GM18951 (cell line): ENCODE data around the gene TTC36.

Experiments
- POLR2A ChIP-seq: IDR thresholded peaks from 4 replicates; pipeline ENCODE4 v1.6.1; 2011; ENCODE audit warnings: mild to moderate bottlenecking; ENCODE audit not compliant: insufficient read length, insufficient read depth; ENCODE audit errors: extremely low read depth
- in situ Hi-C: fragments of 300-500 bp; cut with MboI; formaldehyde crosslinking; loops from one replicate; pipeline ENCODE4 v1.12.0; 2022; ENCODE audit warnings: low sequenced_read_pairs, mixed read lengths, inconsistent platforms; ENCODE audit not compliant: unreplicated experiment

Gene TTC36

DNA sequence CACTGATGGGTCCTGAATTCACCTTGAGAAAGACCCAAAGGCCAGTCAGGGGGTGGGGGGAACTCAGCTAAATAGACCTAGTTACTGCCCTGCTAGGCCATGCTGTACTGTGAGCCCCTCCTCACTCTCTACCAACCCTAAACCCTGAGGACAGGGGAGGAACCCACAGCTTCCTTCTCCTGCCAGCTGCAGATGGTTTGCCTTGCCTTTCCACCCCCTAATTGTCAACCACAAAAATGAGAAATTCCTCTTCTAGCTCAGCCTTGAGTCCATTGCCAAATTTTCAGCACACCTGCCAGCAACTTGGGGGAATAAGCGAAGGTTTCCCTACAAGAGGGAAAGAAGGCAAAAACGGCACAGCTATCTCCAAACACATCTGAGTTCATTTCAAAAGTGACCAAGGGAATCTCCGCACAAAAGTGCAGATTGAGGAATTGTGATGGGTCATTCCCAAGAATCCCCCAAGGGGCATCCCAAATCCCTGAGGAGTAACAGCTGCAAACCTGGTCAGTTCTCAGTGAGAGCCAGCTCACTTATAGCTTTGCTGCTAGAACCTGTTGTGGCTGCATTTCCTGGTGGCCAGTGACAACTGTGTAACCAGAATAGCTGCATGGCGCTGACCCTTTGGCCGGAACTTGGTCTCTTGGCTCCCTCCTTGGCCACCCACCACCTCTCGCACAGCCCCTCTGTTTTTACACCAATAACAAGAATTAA, 2.4 kb upstream of the TTC36 start:
- no peak for TF ChIP-seq POLR2A
- in situ Hi-C loops, result no loop called here

DNA sequence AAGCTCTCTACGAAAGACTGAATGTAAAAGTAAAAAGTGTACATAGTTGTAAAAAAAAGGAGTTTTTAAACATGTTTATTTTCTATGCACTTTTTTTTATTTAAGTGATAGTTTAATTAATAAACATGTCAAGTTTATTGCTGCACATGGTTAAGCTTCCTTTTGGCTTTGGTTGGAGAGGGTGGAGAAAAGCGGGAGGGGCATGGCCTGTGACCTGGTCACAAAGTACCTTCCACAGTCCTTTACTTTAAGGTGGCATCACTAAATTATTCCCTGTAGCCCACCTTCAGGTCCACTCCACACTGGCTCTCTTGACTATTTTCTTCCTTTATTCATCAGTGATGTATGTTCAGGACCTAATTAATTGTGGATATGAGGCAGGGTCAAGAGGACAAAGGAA, 586 bp upstream of the TTC36 start:
- in situ Hi-C loops, result no loop called here
- no peak for TF ChIP-seq POLR2A

DNA sequence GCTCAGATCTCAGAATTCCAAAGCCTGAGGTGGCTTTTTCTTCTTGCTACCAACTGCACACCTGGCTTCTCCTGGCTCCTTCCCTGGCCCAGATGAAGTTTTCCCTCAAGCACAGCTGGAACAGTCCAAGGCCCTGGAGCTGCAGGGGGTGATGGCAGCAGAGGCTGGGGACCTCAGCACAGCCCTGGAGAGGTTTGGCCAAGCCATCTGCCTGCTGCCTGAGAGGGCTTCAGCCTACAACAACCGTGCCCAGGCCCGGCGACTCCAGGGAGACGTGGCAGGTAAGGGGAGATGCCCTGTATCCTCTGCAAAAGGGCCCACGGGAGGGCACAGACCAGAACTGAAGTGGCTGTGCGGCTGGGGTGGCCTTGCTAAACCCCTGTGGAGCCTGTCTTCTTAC, 1.2 kb downstream of the TTC36 start:
- no peak for TF ChIP-seq POLR2A
- in situ Hi-C loops, result no loop called here

DNA sequence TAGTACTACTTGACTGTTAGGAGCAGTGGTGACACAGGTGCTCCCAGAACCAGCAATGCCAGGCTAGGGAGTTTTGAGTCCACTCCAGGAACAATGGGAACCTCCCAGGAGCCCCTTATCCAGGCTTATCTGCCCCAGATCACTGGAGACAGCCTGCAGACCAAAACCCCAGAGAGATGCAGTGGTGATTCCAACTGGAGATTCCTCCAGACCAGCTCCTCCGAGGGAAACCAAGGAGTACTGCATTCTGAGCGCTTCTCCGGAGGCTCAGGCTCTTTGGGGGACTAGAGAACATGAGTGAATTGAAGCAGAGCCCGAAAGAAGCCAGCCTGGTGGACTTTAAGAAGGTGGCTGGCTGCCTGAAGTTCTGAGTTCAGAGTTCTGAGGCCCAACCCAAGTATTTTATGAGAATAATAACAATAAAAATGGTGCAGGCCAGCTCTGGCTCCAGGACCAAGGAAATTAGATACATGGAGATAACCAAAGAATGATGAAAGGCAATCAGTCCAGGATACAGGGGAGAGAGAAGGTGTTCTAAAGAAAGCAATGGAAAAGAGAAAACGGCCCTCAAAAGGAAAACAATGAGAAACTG, 2.4 kb downstream of the TTC36 start:
- TF ChIP-seq POLR2A, result no peak
- in situ Hi-C loops, result no loop called here

DNA sequence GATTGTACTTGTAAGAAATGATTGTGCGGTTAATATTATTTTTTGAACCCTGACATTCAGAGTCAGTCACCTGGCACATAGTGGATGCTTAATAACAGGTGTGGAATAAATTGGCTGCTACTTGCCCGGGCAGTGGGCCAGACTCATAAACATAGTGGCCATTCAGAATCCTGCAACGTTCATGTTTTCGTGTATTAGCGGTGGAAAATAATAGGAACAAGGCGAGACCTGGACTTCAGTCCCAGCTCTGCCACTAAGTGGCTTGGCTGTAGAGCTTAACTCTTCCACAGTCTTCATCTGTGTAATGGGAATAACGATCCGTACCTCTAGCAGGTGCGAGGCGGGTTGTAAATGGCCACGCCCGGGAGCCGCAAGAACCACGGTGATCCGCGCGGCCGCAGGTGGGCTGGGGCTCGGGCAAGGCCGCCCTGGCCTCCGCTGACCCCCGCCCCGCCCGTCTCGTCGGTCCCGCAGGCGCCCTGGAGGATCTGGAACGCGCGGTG, 3.0 kb downstream of the TTC36 start:
- in situ Hi-C loops, result no loop called here
- no peak for TF ChIP-seq POLR2A

DNA sequence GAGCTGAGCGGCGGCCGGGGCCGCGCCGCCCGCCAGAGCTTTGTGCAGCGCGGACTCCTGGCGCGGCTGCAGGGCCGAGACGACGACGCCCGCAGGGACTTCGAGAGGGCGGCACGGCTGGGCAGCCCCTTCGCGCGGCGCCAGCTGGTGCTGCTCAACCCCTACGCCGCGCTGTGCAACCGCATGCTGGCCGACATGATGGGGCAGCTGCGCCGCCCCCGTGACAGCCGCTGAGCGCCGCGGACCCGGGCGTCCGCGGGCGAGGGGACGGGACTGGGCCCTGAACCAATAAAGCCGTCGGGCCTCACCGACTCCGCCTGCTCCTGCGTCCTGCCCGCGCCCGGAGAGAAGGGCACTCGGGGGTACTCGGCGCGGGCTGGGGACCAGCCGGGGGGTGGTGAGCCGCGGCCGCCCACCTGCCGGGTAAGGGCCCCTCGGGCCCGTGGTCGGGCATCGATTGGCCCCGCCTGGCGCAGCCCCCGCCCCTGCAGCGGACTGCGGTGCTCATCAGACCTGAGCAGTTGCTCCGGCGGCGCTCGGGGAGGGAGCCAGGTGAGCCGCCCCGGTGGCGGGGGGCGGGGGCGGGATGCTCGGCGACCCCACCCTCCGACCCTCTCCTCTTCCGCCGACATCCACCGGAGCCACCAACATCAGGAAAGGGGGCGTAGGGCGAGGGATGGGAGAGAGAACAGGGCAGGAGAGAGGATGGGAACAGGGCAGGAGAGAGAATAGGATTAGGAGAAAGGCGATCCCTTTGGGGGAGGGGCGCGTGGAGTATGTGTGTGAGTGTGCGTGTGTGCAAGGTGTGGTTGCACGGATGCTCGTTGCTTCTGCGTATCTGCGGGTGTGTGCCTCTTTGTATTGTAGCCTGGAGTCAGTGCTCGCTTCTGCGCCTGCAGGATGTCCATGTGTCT, 3.7 kb downstream of the TTC36 start, which contains the start of gene TMEM25:
TSS of gene TMEM25 (plus strand) at position 510 of the 914 bp plus-strand sequence. CDS start 610 bp downstream, outside the sequence.
- in situ Hi-C loops, result no loop called here
- peak; percentile 52 for TF ChIP-seq POLR2A

DNA sequence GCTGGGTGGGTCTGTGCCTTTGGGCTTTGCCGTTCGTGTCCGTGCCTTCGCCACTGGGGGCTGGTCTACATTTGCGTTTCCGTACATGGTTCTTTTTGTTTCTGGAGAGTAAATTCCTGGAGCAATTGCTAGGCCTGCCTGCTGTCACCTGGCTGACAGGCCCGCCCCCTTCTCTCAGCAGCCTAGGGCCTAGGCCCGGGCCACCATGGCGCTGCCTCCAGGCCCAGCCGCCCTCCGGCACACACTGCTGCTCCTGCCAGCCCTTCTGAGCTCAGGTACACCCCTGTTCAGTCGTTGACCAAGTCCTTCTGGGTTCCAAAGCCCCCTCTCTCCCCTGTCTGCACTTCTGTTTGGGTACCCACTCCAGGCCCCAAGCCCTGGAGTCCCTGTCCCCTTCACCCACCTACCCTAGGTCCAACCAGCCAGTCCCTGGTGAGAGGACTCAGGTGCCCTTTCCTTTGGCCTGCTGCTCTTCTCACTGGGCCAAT, 4.4 kb downstream of the TTC36 start:
- no peak for TF ChIP-seq POLR2A
- in situ Hi-C loops, result no loop called here

DNA sequence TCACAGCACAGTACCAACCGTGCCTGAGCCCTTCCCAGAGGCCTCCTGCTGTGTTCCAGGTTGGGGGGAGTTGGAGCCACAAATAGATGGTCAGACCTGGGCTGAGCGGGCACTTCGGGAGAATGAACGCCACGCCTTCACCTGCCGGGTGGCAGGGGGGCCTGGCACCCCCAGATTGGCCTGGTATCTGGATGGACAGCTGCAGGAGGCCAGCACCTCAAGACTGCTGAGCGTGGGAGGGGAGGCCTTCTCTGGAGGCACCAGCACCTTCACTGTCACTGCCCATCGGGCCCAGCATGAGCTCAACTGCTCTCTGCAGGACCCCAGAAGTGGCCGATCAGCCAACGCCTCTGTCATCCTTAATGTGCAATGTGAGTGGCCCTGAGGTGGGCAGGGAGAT, 4.8 kb downstream of the TTC36 start:
- TF ChIP-seq POLR2A, result no peak
- in situ Hi-C loops, result no loop called here

DNA sequence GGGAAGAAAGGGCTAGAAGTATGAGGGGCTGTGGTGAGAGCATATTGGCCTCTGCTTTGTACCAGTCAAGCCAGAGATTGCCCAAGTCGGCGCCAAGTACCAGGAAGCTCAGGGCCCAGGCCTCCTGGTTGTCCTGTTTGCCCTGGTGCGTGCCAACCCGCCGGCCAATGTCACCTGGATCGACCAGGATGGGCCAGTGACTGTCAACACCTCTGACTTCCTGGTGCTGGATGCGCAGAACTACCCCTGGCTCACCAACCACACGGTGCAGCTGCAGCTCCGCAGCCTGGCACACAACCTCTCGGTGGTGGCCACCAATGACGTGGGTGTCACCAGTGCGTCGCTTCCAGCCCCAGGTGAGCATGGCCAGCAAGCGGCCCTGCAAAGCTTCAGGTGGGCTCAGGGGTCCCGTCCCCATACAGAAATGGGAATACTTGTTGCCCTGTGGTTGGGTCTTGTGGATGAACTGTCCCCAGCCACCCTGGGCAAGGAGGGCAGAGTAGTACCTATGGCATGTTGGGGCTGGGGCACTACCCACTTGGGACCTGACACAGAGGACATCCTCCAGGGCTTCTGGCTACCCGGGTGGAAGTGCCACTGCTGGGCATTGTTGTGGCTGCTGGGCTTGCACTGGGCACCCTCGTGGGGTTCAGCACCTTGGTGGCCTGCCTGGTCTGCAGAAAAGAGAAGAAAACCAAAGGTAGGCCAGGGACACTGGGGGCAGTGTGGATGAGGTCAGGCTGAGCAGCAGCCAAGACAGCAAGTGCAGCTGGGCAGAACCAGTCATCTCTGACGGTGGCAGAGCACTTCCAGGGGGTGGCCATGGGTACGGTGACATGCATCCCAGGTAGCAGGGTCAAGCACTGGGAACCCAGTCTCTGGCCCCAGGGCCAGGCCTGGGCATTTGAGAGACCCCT, 5.8 kb downstream of the TTC36 start:
- no peak for TF ChIP-seq POLR2A
- in situ Hi-C loops, result no loop called here

DNA sequence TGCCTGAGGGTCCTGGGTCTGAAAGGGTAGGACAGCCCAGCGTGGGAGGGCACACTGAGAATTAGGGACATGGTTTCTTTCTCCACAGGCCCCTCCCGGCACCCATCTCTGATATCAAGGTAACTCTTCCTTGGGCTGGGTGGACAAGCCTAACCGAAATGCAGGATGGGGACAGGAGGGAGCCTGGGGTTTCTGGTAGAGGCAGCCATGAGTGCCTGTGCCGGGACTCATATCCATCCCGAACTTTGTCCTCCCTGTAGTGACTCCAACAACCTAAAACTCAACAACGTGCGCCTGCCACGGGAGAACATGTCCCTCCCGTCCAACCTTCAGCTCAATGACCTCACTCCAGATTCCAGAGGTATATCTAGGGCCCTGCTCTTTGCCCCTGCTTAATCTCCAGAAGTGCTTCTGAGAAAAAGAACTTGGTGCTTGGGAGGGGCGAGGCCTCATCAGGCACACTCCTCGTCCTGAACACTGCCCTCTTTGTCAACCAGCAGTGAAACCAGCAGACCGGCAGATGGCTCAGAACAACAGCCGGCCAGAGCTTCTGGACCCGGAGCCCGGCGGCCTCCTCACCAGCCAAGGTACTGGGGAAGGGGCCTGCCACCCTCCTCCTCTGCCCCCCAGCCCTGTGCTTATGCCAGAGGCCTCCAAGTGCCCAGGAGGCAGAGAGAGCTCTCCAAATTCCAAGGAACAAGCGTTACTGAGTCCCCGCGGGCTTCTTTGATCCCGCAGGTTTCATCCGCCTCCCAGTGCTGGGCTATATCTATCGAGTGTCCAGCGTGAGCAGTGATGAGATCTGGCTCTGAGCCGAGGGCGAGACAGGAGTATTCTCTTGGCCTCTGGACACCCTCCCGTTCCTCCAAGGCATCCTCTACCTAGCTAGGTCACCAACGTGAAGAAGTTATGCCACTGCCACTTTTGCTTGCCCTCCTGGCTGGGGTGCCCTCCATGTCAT, 6.8 kb downstream of the TTC36 start:
- in situ Hi-C loops, result no loop called here
- TF ChIP-seq POLR2A, result no peak

DNA sequence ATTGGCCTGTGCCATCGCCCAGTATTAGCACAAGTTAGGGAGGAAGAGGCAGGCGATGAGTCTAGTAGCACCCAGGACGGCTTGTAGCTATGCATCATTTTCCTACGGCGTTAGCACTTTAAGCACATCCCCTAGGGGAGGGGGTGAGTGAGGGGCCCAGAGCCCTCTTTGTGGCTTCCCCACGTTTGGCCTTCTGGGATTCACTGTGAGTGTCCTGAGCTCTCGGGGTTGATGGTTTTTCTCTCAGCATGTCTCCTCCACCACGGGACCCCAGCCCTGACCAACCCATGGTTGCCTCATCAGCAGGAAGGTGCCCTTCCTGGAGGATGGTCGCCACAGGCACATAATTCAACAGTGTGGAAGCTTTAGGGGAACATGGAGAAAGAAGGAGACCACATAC, 8.0 kb downstream of the TTC36 start:
- TF ChIP-seq POLR2A, result no peak
- in situ Hi-C loops, result no loop called here
